T-cell (primary cell): Measurements from ENCODE around the gene NDUFA13. TPM values are rescaled to one million over a fixed set of nuclear protein-coding genes. Genes with fewer than 3 reads are reported as not detected.

ENCODE experiments used
- ATAC-seq, 4 experiments: fragments of 200-7000 bp in 3 of 4; fragments of 150-1000 bp in 1 of 4; cut with Tn5 transposase; replicated peaks in 1 of 4; 1 replicate in 3 of 4; 2 replicates in 1 of 4; pipeline ENCODE4 v1.10.0; 2021; ENCODE audit warnings: moderate library complexity in 3 of 4, mild to moderate bottlenecking in 2 of 4, moderate number of reproducible peaks in 1 of 4
- CTCF ChIA-PET, 2 donors: fragments of 300-600 bp; sonication (Branson Sonifier 250); formaldehyde crosslinking; loops; one replicate each; lab custom pipeline; 2022; ENCODE audit warnings: antibody characterized with exemption in 2 of 2; lab: Charles Lee
- POLR2A ChIA-PET, 2 donors: fragments of 300-600 bp; sonication (Branson Sonifier 250); formaldehyde crosslinking; loops; one replicate each; lab custom pipeline; 2022; ENCODE audit warnings: antibody characterized with exemption in 2 of 2; lab: Charles Lee
- DNase-seq, 35 experiments: peaks; one replicate each; pipeline versions ENCODE4 v3.0.0 to v3.0.0-alpha.2; 2013 to 2023
- H3K27ac ChIP-seq: one replicate; pipeline ENCODE4 v1.5.1; 2013; ENCODE audit warnings: low read length
- H3K27me3 ChIP-seq, 2 experiments: replicated peaks in 1 of 2; 1 replicate in 1 of 2; 2 replicates in 1 of 2; pipeline versions ENCODE4 v1.6.1 to v1.7.0; 2013; ENCODE audit warnings: low read length in 1 of 2, mixed read lengths in 1 of 2; ENCODE audit not compliant: control insufficient read depth in 2 of 2, insufficient read depth in 2 of 2; ENCODE audit errors: extremely low read depth in 1 of 2
- H3K36me3 ChIP-seq, 2 donors: 1 replicate in 1 of 2; 2 replicates in 1 of 2; pipeline versions ENCODE4 v1.6.1 to v1.7.0; 2013; ENCODE audit warnings: low read length in 1 of 2; ENCODE audit not compliant: control insufficient read depth in 2 of 2, insufficient read depth in 1 of 2; ENCODE audit errors: extremely low read depth in 1 of 2
- H3K4me1 ChIP-seq, 2 experiments: 1 replicate in 1 of 2; 2 replicates in 1 of 2; pipeline versions ENCODE4 v1.6.1 to v1.7.0; 2013; ENCODE audit warnings: low read length in 2 of 2, mixed read lengths in 1 of 2; ENCODE audit not compliant: insufficient read depth in 2 of 2, control insufficient read depth in 1 of 2; ENCODE audit errors: extremely low read depth in 1 of 2
- H3K4me3 ChIP-seq, 2 donors: 1 replicate in 1 of 2; 2 replicates in 1 of 2; pipeline versions ENCODE4 v1.5.1 to v1.7.0; 2013; ENCODE audit warnings: mild to moderate bottlenecking in 2 of 2, low read length in 1 of 2, moderate library complexity in 1 of 2; ENCODE audit not compliant: control insufficient read depth in 1 of 2; ENCODE audit errors: extremely low read depth in 1 of 2
- H3K9me3 ChIP-seq: 2 replicates; pipeline ENCODE4 v1.7.0; 2013
- H3K27ac Mint-ChIP-seq, 2 donors: one replicate each; pipeline ENCODE4 v1.8.0; 2020 to 2021; ENCODE audit warnings: mild to moderate bottlenecking in 2 of 2, mixed read lengths in 2 of 2
- H3K27me3 Mint-ChIP-seq, 2 donors: one replicate each; pipeline ENCODE4 v1.8.0; 2021 to 2022; ENCODE audit warnings: mixed read lengths in 2 of 2
- H3K36me3 Mint-ChIP-seq: one replicate; pipeline ENCODE4 v1.8.0; 2021; ENCODE audit warnings: mixed read lengths
- H3K4me1 Mint-ChIP-seq, 3 donors: one replicate each; pipeline ENCODE4 v1.8.0; 2020 to 2022; ENCODE audit warnings: mixed read lengths in 3 of 3, mild to moderate bottlenecking in 1 of 3
- H3K4me3 Mint-ChIP-seq, 3 donors: one replicate each; pipeline ENCODE4 v1.8.0; 2020 to 2022; ENCODE audit warnings: mild to moderate bottlenecking in 3 of 3, mixed read lengths in 3 of 3, moderate library complexity in 3 of 3
- H3K9me3 Mint-ChIP-seq, 3 donors: one replicate each; pipeline ENCODE4 v1.8.0; 2020 to 2022; ENCODE audit warnings: mixed read lengths in 3 of 3
- WGBS: methylation state at CpG from one replicate; pipeline ENCODE4 v1.1.5; 2013; ENCODE audit warnings: missing lambda C conversion rate; ENCODE audit not compliant: insufficient coverage; 5-methylcytosine and 5-hydroxymethylcytosine counted together
- total RNA-seq, 35 experiments: library from RNA in 6 of 35; stranded (reverse) in 6 of 35; fragments of 120-200 nt in 1 of 35; gene quantifications; one replicate each; pipeline versions ENCODE4 v1.2.1 to v1.2.4 and lab custom pipeline; 2013 to 2026

NDUFA13 gene
- total RNA-seq, 5 donors from 2014 or later (not counting 1 experiment from before 2014, with no cell fraction given): 188 to 235 (median 233) TPM

GRCh38 chr19:19530889-19531288, 14.9 kb downstream of the NDUFA13 start:
- ATAC-seq (no peak), DNase-seq (no peak)
- Histone ChIP-seq H3K27ac (no peak overlapping the region), H3K27me3 (no peaks in the 10 kb centered on the region), H3K9me3 (no peaks in the 10 kb centered on the region), H3K4me3 (no peak overlapping the region), H3K36me3 (peaks cover 13 to 32% of the 10 kb centered on the region in 2 donors), H3K4me1 (peaks cover 0 to 14% of the 10 kb centered on the region in 2 experiments)
- Mint-ChIP-seq H3K9me3 (no peaks in the 10 kb centered on the region), H3K4me3 (no peak overlapping the region), H3K27me3 (no peaks in the 10 kb centered on the region), H3K27ac (peak overlapping the region in 1 of 2 donors; percentile 70), H3K4me1 (peaks cover 7 to 20% (median 9%) of the 10 kb centered on the region in 3 donors), H3K36me3 (peaks cover 3% of the 10 kb centered on the region)
- WGBS: 86% methylated on average over 4 of the region's 4 CpGs
- CTCF ChIA-PET: interaction anchor here in 1 of 2 donors (0.6 to 0.7 kb wide), 2 partner anchors 22 to 92 kb away, joined by 3 to 4 read pairs; no protein-coding TSS in a partner anchor
- POLR2A ChIA-PET: interaction anchor here in 1 of 2 donors (0.6 kb wide), 2 partner anchors 43 to 1974 kb away, joined by 5 to 11 read pairs; partner anchors contain the start of gene ZNF429

GRCh38 chr19:19531951-19532805, 16.2 kb downstream of the NDUFA13 start:
- Histone ChIP-seq H3K9me3 (no peaks in the 10 kb centered on the region), H3K27me3 (no peaks in the 10 kb centered on the region), H3K4me1 (peaks cover 0 to 15% of the 10 kb centered on the region in 2 experiments), H3K36me3 (peaks cover 10 to 20% of the 10 kb centered on the region in 2 donors), H3K27ac (no peak overlapping the region), H3K4me3 (no peak overlapping the region)
- Mint-ChIP-seq H3K9me3 (no peaks in the 10 kb centered on the region), H3K4me1 (peaks cover 9 to 25% (median 12%) of the 10 kb centered on the region in 3 donors), H3K27me3 (peaks cover 0 to 2% of the 10 kb centered on the region in 2 donors), H3K27ac (peak overlapping the region; percentile 71 to 84), H3K4me3 (no peak overlapping the region), H3K36me3 (peaks cover 3% of the 10 kb centered on the region)
- DNase-seq (peak; percentile 52 to 92 (median 81)), ATAC-seq (peak; percentile 83 to 87 (median 86))
- ChIA-PET POLR2A (interaction anchor here (0.5 to 0.6 kb wide), 3 partner anchors 231 to 398 kb away, joined by 3 to 10 read pairs (median 3); no protein-coding TSS in a partner anchor), CTCF (interaction anchor here (0.6 to 2.2 kb wide), 16 partner anchors 9 to 443 kb away, joined by 3 to 10 read pairs (median 6); partner anchors contain the start of genes GMIP (in 1 of the 2) and NDUFA13 (in 1 of the 2))
- WGBS: 29% methylated on average over 40 of the region's 48 CpGs

GRCh38 chr19:19532806-19533701, 17.0 kb downstream of the NDUFA13 start:
- no peak for DNase-seq
- H3K27me3 ChIP-seq: peaks cover 0 to 5% of the 10 kb centered on the region in 2 experiments
- POLR2A ChIA-PET: no interaction called here
- peaks cover 0 to 23% of the 10 kb centered on the region in 2 experiments for H3K4me1 ChIP-seq
- Mint-ChIP-seq H3K9me3 (no peaks in the 10 kb centered on the region), H3K27me3 (peaks cover 0 to 2% of the 10 kb centered on the region in 2 donors), H3K36me3 (peaks cover 3% of the 10 kb centered on the region), H3K4me3 (no peak overlapping the region), H3K27ac (peak overlapping the region in 1 of 2 donors; percentile 55), H3K4me1 (peaks cover 13 to 31% (median 16%) of the 10 kb centered on the region in 3 donors)
- H3K4me3 ChIP-seq: no peak overlapping the region
- CTCF ChIA-PET: interaction anchor here (0.6 to 2.2 kb wide), 11 partner anchors 17 to 335 kb away, joined by 3 to 10 read pairs (median 6); partner anchors contain the start of genes GMIP (in 1 of the 2) and NDUFA13 (in 1 of the 2)
- no peak overlapping the region for H3K27ac ChIP-seq
- H3K36me3 ChIP-seq: peaks cover 5 to 11% of the 10 kb centered on the region in 2 donors
- 75% methylated on average over 11 of the region's 14 CpGs for WGBS
- ATAC-seq: peak in 1 of 4 experiments; percentile 14
- no peaks in the 10 kb centered on the region for H3K9me3 ChIP-seq

- Mint-ChIP-seq H3K36me3 (peaks cover 3% of the 10 kb centered on the region), H3K4me1 (peaks cover 18 to 36% (median 21%) of the 10 kb centered on the region in 3 donors), H3K9me3 (no peaks in the 10 kb centered on the region), H3K27me3 (peaks cover 0 to 7% of the 10 kb centered on the region in 2 donors), H3K4me3 (no peak overlapping the region), H3K27ac (peak overlapping the region; percentile 50 to 55)
- Histone ChIP-seq H3K27me3 (peaks cover 0 to 9% of the 10 kb centered on the region in 2 experiments), H3K9me3 (no peaks in the 10 kb centered on the region), H3K4me1 (peaks cover 0 to 31% of the 10 kb centered on the region in 2 experiments), H3K4me3 (no peak overlapping the region), H3K36me3 (peaks cover 2 to 6% of the 10 kb centered on the region in 2 donors), H3K27ac (no peak overlapping the region)
- ChIA-PET CTCF (no interaction called here), POLR2A (no interaction called here)
- 93% methylated on average over 6 of the region's 6 CpGs for WGBS
- no peak for ATAC-seq
- no peak for DNase-seq
These were observed 17.8 kb downstream of the NDUFA13 start for GRCh38 chr19:19533841-19534240.

DNA sequence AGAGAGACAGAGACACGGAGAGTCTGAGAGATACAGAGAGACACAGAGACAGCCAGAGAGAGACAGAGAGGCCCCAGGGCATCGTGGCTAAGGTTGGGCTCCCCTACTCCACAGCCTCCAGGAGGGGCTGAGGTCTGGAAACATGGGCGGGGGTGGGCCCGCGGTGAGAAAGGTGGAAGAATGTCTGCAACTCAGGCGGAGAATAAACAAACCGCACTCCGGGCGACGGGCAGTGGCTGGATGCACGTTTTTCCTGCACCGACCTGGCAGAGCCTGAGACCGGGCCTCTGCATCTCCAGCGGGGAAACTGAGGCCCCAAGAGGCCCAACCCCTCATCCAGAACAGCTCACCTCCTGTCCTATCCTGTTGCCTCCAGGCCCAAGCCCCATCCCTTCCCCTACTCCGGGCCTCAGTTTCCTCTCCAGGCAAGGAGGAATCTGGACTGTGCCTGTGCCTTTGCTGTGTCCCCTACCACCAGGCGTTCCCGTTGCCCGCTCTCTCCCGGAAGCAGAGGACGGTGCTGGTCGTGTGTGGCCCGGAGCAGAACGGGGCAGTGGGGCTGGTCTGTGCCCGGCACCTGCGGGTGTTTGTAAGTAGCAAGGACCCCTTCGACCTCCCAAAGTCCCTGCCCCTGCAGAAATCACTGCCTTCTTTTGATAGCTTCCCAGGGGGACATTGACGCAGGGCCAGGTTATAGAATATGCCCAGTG, 18.7 kb downstream of the NDUFA13 start:
- Histone ChIP-seq H3K4me1 (peaks cover 0 to 38% of the 10 kb centered on the region in 2 experiments), H3K27ac (no peak overlapping the region), H3K4me3 (no peak overlapping the region), H3K36me3 (peaks cover under 1 to 2% of the 10 kb centered on the region in 2 donors), H3K27me3 (peaks cover 0 to 15% of the 10 kb centered on the region in 2 experiments), H3K9me3 (no peaks in the 10 kb centered on the region)
- ATAC-seq (no peak), DNase-seq (no peak)
- Mint-ChIP-seq H3K27me3 (peaks cover 0 to 10% of the 10 kb centered on the region in 2 donors), H3K4me1 (peaks cover 19 to 45% (median 26%) of the 10 kb centered on the region in 3 donors), H3K4me3 (no peak overlapping the region), H3K27ac (peak overlapping the region in 1 of 2 donors; percentile 50), H3K36me3 (no peaks in the 10 kb centered on the region), H3K9me3 (no peaks in the 10 kb centered on the region)
- ChIA-PET CTCF (interaction anchor here in 1 of 2 donors (0.6 kb wide), 1 partner anchor 19 kb away, joined by 4 read pairs; no protein-coding TSS in a partner anchor), POLR2A (no interaction called here)
- WGBS: 94% methylated on average over 25 of the region's 27 CpGs
